HPDE6-E6E7 (cell line): ENCODE measurements around the gene OPHN1.

Experiments
- DNase-seq: peaks from one replicate; pipeline ENCODE4 v3.0.0; 2011; ENCODE audit warnings: missing footprints; ENCODE audit errors: extremely low spot score

OPHN1 gene

DNA sequence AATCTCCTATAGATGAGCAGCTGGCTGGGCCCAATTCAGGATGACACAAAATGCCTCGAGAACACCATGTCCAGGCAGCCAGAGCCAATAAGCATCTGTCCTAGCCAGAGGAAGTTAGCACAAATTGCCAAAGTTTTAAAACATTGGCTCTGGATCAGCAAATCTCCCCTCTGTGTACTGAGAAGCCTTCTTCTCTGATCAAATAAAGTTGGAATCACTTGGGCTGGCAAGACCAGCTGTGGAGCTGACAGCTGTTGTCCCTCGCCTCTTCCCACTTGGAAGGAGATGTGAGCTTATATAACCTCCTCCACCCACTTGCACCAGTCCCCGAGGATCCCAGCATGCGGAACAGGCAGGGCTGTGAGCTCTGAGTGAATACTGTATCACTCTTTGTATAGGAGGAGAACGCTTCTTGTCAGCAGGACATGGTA, 183.9 kb downstream of the OPHN1 start:
- no peak for DNase-seq

DNA sequence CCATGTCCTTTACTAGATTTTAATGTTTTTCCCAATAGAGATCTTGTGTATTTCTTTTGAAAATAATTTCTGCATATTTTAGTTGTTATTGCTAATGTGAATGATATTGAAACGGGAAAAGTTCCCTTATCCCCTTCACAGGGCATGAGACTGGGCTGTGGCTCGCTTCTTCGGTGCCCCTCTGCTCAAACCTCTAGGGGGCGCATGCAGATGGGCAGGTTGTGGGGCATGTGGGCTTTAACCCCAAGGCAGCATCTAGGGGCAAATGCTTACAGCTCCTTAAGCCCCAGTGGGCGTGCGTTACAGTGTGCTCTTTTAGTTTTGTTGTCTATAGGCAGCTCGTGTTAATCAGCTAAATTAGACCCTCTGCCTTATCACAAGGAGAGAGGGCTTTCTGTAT, 194.7 kb downstream of the OPHN1 start:
- no peak for DNase-seq

DNA sequence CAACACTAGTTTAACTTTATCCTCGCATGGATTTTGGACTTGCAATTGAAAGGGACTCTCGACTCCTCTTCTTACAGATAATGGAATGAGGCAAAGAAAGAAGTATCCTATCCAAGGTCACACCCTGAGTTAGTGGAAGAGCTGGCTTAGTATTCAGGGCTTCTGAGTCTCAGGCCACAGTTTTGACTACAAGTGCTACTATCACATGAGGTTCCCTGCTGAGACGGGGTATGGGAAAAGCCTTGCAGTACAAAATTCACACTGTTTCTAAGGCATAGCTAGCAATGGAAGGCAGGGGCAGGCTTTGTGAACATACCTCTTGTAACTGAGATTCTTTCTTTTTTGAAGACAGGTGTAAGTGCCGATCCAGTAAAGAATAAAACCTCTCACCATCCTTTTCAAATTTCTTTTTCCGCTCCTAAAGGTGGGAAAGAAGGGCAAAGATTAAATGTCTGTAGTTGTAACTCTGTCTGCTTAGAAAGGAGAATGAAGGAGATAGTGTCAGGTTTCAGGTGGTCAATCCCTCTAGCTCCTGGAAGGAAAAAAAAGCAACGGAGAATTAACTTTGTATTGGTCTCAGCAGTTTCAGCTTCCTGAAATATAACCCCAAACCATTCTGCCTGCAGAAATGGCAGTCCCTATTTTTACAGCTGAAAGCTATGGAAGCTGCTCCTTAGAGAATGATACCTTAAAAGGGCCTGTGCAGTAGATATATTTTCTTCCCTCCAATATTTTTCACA, 199.0 kb downstream of the OPHN1 start:
- DNase-seq = no peak

- peak; percentile 1 for DNase-seq
These were observed 201.1 kb downstream of the OPHN1 start for GRCh38 chrX:68232206-68232605.

DNA sequence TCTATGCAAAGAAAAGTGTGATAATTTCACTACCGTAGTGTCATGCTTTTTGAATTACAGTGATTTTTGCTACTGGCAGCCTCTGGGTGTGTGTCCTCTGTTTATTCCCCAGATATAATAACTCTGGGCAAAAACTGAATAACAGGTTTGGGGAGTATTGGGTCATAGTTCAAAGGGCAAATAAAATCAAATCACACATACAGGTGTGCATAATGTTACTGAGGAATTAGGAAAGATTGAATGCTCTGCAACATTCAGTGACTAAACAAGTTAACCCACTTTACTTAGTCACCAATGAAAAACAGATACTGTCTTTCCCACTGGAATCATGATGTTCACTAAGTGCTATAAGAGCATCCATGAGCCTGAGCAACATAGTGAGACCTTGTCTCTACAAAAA, 224.3 kb downstream of the OPHN1 start:
- no peak for DNase-seq

DNA sequence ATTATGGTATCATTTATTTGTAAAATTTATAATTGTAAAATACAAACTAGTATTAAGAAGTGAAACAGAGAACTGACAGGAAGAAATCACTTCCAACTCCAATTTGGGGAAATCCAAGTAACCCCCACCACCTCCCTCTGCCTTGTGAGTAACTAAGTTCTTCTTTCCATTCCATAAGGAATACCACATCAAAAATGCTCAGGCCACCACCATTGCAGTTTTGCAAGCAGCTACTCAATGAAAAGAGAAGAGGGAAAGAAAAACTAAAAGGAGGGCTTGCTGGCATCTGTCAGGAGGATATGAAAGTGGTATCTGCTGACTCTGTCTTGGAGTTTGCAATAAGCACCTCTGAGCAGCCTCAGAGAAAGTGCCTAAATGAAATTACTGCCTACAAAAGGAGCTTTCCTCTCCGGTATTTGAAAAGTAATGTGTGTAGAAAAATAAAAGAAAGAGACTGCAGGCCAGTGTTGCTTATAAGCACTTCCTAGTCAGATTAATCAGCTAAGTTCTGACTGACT, 228.7 kb downstream of the OPHN1 start:
- no peak for DNase-seq

DNA sequence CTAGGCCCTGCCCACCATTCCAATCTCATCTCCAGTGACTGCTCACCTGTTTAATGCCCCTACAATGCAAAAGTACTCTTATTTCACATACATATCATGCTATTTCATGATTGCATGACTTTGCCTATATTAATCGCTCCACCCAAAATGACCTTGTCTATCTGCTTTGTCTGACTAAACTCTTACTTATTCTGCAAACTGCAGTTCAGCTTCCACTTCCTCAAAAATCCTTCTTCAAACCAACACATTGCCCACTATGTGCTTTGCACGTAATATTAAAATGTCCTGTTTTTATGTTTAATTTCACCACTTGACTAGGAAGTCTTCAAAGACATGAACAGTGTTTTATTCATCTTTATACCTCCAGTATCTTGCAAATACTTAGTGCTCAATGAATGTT, 229.6 kb downstream of the OPHN1 start:
- DNase-seq = no peak

- no peak for DNase-seq
These were observed 230.1 kb downstream of the OPHN1 start for GRCh38 chrX:68203211-68203610.

GRCh38 chrX:68199062-68199848, 234.0 kb downstream of the OPHN1 start:
- DNase-seq = no peak

- DNase-seq = peak; percentile 64
These were observed 236.1 kb downstream of the OPHN1 start for GRCh38 chrX:68196939-68197791.

GRCh38 chrX:68195561-68195960, 237.7 kb downstream of the OPHN1 start:
- DNase-seq = no peak

DNA sequence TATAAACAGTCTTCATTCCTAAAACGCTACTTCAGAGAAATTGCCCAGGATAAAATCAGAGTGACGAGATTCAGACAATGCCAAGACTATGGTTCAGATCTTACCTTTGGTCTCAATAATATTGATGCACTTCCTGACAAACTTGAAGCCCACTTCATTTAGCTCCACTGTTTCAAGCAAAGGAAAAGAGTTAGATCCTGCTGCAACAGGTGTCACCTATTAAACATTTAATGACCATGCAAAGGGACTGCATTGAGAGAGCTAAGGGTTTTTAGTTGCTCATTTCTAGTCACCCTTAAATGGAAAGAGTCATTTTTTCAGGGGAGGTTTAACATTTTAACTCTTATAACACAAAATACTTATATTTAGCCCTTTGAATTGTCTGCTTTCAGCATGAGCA, 239.5 kb downstream of the OPHN1 start:
- no peak for DNase-seq

- DNase-seq = no peak
These were observed 240.1 kb downstream of the OPHN1 start for GRCh38 chrX:68193234-68193633.

GRCh38 chrX:68190799-68191198, 242.5 kb downstream of the OPHN1 start:
- no peak for DNase-seq

- DNase-seq = no peak
These were observed 246.6 kb downstream of the OPHN1 start for GRCh38 chrX:68186552-68187262.

DNA sequence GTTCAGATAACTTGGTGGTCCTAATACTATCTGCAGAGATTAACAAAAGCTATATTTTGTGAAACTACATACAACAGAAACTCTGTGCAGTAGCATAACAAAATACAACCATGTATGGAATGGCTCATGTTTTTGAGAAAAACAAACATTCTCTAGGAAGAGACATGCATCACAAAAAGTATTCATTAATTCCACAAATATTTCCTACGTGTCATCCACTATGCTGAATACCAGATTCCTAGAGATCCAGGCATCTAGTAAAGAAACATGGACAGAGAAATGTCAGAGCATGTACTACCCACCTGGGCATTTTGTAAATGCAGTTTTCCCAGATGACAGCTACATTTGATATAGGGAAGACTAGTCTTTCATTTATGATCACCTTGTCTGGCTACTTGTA, 248.1 kb downstream of the OPHN1 start:
- no peak for DNase-seq

GRCh38 chrX:68183612-68184214, 249.6 kb downstream of the OPHN1 start:
- DNase-seq = no peak

DNA sequence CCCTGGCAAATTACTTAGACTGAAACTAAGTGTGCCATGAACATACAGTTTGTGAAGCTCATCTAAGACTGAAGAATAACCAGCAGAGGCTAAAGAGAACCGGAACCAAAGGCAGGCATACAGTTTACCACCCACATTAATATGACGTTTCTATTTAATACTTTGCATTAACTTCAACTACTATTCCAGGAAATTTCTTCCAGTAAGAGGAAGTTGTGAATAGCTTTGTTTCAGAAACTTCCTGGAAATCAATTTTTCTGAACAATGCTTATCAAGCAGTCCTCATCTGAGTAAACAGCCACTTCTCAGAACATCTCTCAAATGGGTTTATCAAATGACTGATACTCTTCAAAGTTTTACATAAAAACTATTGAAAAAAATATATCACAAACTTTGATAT, 252.7 kb downstream of the OPHN1 start:
- DNase-seq = no peak

DNA sequence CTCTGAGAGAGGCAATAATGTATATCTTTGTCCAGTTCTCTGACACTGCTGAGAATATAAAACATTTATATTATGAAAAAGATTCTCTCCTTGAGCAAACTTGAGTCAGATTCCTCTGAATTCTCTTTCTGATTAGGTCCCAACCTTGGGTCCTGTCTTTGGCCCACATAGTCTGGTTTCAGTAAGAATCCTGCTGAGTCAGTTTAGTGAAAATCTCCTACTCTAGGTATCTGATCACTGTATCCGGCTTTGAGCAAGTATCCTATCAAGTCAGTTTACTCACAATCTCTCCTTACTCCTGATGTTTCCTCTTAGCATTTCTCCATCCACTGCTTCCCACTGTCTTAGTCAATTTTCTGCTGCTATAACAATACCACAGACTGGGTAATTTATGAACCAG, 253.9 kb downstream of the OPHN1 start:
- no peak for DNase-seq

- no peak for DNase-seq
These were observed 255.8 kb downstream of the OPHN1 start for GRCh38 chrX:68177542-68177941.

- DNase-seq = no peak
These were observed 257.7 kb downstream of the OPHN1 start for GRCh38 chrX:68175562-68175961.
